OCI-LY3 (cell line): Measurements from ENCODE around the gene KCNJ12.

Experiments used
- CTCF ChIP-seq: fragments of 200-600, 300-600 bp; sonication (generic); IDR thresholded peaks from 2 replicates; pipeline ENCODE4 v1.5.1; 2014; ENCODE audit warnings: antibody characterized with exemption, low read length, low read depth
- EZH2phosphoT487 ChIP-seq: fragments of 200-600 bp; shearing (Covaris generic); IDR thresholded peaks from 2 replicates; pipeline ENCODE4 v1.6.1; 2018; ENCODE audit warnings: antibody characterized with exemption, mixed run types, low read depth

- TF ChIP-seq CTCF (no peak), EZH2phosphoT487 (no peak)
Measured at GRCh38 chr17:21381076-21381706, 5.0 kb downstream of the KCNJ12 start.
